GM12801 (cell line): ENCODE measurements around the gene FARS2.

Source experiments
- TF ChIP-seq, protein P1 (sequence below): IDR thresholded peaks from one replicate; pipeline ENCODE4 v1.5.1; 2011; ENCODE audit warnings: control low read depth; ENCODE audit not compliant: insufficient read length; ENCODE audit errors: extremely low read depth

The FARS2 gene

DNA sequence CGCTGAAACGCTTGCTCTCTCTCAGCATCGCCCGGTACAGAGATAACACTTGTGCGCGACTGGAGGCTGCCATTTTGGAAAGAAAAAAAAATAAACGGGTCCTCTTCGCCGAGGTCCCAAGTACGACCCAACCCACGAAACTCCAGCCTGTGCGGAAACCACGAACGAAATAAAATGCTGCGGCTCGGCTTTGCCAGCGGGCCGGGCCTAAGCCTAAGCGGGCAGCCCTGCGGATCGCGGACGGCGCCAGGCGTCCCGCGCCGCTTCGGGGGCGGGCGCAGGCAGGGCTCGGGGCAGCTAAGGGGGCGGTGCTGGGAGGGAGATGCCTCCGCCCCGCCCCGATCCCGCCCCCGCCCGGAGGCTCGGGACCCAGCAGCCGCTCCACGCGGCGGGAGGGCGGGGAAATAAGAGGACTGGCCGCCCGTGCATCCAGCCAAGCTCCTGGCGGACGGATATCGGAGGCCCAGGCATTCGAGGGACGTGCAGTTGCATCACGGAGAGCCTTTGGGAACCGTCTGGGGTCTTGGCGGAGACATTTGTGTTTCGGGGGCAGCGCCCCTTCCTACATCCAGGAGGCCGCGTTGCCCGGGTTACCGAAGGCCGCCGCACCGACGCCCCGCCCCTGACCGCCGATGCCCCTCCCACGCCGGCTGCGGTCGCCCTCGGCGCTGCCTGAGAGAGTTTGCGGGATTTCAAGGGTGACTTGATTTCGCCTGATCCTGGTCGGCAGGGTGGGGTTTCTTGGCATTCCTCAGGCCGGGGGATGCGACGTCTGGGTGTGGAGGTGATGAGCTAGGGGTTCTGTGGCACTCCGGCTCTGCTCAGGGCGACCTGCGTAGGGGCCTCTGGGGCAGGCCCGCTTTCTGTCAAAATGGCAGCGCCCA, at the start of gene FARS2, which contains the start of gene LYRM4:
FARS2 (plus strand) TSS at position 853 of the 884 bp plus-strand sequence.
LYRM4 (minus strand) TSS at position 290 of the 884 bp plus-strand sequence; CDS start at position 73, 217 bp downstream.
- TF ChIP-seq, protein P1, sequence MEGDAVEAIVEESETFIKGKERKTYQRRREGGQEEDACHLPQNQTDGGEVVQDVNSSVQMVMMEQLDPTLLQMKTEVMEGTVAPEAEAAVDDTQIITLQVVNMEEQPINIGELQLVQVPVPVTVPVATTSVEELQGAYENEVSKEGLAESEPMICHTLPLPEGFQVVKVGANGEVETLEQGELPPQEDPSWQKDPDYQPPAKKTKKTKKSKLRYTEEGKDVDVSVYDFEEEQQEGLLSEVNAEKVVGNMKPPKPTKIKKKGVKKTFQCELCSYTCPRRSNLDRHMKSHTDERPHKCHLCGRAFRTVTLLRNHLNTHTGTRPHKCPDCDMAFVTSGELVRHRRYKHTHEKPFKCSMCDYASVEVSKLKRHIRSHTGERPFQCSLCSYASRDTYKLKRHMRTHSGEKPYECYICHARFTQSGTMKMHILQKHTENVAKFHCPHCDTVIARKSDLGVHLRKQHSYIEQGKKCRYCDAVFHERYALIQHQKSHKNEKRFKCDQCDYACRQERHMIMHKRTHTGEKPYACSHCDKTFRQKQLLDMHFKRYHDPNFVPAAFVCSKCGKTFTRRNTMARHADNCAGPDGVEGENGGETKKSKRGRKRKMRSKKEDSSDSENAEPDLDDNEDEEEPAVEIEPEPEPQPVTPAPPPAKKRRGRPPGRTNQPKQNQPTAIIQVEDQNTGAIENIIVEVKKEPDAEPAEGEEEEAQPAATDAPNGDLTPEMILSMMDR = no peak

DNA sequence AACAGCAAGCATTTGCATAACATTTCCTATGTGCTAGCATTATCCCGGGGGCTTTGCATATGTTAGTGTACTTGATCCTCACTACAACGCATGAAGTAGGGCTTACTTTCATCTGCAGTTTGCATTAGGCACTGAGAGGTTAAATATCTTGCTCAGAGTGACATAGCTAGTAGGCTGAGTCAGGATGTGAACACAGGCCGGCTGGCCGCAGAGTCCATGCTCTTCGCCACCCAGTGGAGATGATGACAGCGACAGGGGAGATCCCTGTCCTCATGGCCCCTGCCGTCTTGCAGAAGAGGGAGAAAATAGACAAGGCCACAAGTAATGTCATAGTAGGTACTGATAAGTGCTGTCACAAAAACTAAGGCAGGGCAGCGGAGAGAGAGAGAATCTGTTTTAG, 47.5 kb upstream of the FARS2 start:
- TF ChIP-seq, protein P1 = no peak

DNA sequence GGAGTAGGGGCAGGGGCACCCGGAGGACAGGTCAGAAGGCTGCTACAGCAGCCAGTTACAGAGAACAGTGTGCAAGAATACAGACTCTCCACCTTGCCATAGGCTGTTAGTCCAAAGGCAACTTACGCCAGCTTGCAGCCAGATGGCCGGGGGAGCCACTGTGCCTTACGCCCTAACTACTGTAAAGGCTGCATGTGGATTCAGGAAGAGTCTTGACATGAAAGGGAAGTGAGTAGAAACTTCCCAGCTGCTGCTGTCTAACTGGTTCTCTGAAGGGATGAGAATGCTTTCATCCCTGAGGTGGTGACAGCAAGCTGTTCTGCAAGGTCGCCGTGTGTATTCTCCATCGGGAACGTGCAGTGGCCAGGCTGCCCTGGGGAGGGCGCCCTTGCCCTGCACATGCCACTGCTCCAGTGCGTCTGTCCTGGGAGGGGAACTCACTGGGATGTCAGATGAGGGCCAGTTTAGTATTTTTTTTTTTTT, 46.7 kb upstream of the FARS2 start:
- TF ChIP-seq, protein P1 = no peak

DNA sequence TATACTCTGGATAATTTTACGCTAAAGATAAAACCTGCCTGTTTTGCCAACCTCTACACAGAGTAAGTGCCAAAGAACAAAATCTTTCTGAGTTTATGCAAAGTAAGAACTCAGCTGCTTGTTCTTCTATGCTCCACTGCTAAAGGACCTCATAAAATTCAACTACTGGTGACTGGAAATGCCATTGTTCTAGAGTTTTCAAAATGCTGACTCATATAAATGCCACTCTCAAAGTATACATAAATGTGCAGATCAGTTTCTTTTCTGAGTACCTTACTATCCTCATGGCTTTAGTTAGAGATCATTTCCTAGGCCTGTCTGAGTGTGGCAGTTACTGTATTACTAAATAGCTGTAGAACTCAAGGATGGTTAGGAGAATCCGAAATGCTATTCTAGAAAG, 46.2 kb upstream of the FARS2 start:
- TF ChIP-seq, protein P1 = no peak

- TF ChIP-seq, protein P1 = no peak
Observed at GRCh38 chr6:5215799-5216198, 45.5 kb upstream of the FARS2 start.

- TF ChIP-seq, protein P1 = no peak
Observed at GRCh38 chr6:5217356-5217755, 44.0 kb upstream of the FARS2 start.

DNA sequence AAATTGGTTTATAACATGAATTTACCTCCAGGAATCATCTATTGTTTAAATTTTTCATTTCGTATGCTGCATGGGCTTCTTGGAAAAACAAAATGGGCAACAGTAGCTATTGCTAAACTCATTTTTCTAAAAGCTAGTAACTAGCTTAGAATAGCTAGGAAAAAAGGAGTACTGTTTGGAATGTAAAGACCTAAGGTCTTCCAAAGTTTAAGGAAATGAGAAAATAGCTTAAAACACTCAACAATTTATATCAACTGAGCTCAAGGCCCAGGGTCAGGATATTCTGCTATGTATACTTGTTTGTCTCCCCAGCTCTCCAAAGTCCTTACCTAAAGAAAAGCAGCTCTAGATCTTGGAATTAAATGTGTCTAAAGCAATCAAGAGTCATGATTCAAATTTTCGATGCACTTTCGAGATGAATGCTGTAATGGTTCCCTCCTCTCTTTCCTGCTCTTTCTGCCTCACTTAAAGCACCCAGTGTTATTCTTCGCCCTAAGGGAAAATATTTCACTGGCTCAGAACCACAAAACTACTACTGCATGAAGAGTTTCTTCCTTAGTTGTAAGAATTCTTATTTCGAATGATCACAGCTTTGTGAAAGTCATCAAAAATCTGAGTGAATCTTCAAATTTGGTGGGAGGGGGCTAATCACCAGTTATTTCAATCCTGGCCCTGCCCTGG, 42.2 kb upstream of the FARS2 start:
- TF ChIP-seq, protein P1 = no peak
